BJ (cell line): ENCODE measurements around the gene DLX4. TPM values are rescaled to one million over a fixed set of nuclear protein-coding genes. Genes with fewer than 3 reads are reported as not detected.

Source experiments
- CTCF ChIA-PET: fragments of 350-600 bp; formaldehyde crosslinking; extraction: SDS; loops from one replicate; lab custom pipeline; 2021; ENCODE audit warnings: antibody characterized with exemption, inconsistent platforms; lab: Yijun Ruan, JAX
- POLR2A ChIA-PET: fragments of 300-600 bp; sonication (Branson Sonifier 250); formaldehyde crosslinking; extraction: SDS; loops from one replicate; lab custom pipeline; 2021; ENCODE audit warnings: antibody characterized with exemption; lab: Charles Lee
- DNase-seq: peaks from one replicate; pipeline ENCODE4 v3.0.0-alpha.2; 2011; ENCODE audit warnings: low read depth
- H3K27me3 ChIP-seq: 2 replicates; pipeline ENCODE4 v1.6.0; 2011; ENCODE audit warnings: low read length; ENCODE audit not compliant: control insufficient read depth, insufficient read depth
- H3K36me3 ChIP-seq: 2 replicates; pipeline ENCODE4 v1.5.1; 2011; ENCODE audit warnings: low read length; ENCODE audit not compliant: control insufficient read depth, insufficient read depth
- H3K4me3 ChIP-seq: 2 replicates; pipeline ENCODE4 v1.5.1; 2011; ENCODE audit warnings: low read depth, mild to moderate bottlenecking, control low read depth, low read length
- CTCF ChIP-seq: IDR thresholded peaks from 2 replicates; pipeline ENCODE4 v1.5.1; 2011; ENCODE audit warnings: low read depth, mild to moderate bottlenecking, control low read depth, inconsistent platforms, low read length, moderate library complexity; ENCODE audit not compliant: insufficient read depth
- polyA plus RNA-seq: library from polyadenylated mRNA; depleted of rRNA; stranded (reverse); fragments of >200 nt; gene quantifications from 2 replicates; pipeline ENCODE4 v1.2.3, GENCODE V29; 2011

The DLX4 gene
- polyA plus RNA-seq, 1 experiment, result 0.29 TPM

- no peak overlapping the region for H3K4me3 ChIP-seq
- CTCF ChIA-PET, result interaction anchor here (1.3 kb wide), 1 partner anchor 68 kb away, joined by 4 read pairs; no protein-coding TSS in a partner anchor
- POLR2A ChIA-PET, result no interaction called here
- TF ChIP-seq CTCF, result no peak
- DNase-seq, result no peak
- no peaks in the 10 kb centered on the region for H3K36me3 ChIP-seq
- peaks cover 17% of the 10 kb centered on the region for H3K27me3 ChIP-seq
Observed at GRCh38 chr17:49930880-49931279, 38.1 kb upstream of the DLX4 start.

DNA sequence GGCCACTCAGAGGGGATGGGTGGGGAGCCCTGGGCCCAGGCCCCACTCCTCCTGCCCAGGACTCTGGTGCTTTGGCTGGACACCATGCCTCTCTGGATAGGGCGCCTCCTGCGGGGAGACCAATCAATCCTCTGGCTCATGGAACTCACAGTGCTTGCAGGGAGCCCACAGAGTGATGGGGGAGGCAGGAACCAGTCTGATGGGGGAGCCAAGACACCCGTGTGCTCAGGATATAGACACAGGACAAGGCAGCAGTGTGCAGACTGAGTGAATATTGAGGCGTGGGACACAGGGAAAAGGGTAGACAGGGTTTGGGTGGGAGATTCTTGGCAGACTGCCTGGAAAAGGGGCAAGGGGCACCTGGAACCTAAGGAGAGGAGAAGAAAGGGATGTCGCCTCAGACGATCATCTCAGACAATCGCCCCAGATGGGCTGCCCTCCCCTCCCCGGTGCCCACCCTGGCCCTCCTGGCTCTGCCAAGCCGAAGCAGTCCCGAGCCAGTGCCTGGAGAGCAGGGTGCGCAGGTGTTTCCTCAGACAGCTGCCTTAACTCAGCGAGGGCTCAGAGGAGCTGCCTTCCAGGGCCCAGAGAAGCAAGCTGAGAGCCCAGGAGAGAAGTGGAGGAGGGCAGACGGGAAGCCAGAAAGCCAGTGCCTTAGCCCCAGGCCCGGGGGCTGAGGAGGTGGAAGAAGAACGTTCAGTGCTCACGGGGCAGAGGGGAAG, 37.4 kb upstream of the DLX4 start:
- no peak for DNase-seq
- Histone ChIP-seq H3K4me3 (no peak overlapping the region), H3K27me3 (peaks cover 16% of the 10 kb centered on the region), H3K36me3 (no peaks in the 10 kb centered on the region)
- TF ChIP-seq CTCF, result no peak
- POLR2A ChIA-PET, result no interaction called here
- CTCF ChIA-PET, result interaction anchor here (1.7 to 4.8 kb wide), 2 partner anchors 20 to 66 kb away, joined by 5 to 22 read pairs; no protein-coding TSS in a partner anchor

DNA sequence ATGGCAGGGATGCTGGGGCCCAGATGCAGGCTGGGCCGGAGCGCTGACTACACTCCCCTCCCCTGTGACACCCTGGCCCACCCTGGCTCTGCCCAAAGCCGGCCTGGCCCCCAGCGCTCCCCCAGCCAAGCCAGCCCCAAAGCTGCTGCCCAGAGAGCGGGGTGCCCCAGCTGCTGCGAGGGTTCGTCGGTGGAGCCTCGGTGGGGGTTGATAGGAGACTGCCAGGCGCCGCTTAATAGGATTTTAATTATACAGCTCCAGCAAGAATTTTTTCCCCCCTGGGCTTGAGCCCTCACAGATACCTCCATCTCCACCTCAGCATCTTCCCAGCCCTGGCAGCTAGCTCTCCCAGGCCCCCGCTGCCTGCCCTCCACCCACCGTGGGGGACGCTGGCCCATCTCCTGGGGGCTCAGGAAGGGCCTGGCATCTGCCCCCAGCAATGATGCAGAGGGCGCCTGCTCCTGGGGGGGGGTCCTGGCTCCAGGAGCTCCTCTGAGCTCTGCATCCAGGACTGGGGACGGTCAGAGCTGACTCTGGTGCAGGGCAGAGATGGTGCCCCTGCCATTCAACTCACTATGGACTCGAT, 36.8 kb upstream of the DLX4 start:
- DNase-seq, result no peak
- CTCF ChIA-PET, result interaction anchor here (1.7 to 4.8 kb wide), 2 partner anchors 20 to 65 kb away, joined by 5 to 22 read pairs; no protein-coding TSS in a partner anchor
- peaks cover 16% of the 10 kb centered on the region for H3K27me3 ChIP-seq
- no peak for TF ChIP-seq CTCF
- no peak overlapping the region for H3K4me3 ChIP-seq
- POLR2A ChIA-PET, result no interaction called here
- no peaks in the 10 kb centered on the region for H3K36me3 ChIP-seq

- Histone ChIP-seq H3K27me3 (peaks cover 16% of the 10 kb centered on the region), H3K36me3 (no peaks in the 10 kb centered on the region), H3K4me3 (no peak overlapping the region)
- CTCF ChIA-PET, result interaction anchor here (1.7 to 4.8 kb wide), 2 partner anchors 19 to 65 kb away, joined by 5 to 22 read pairs; no protein-coding TSS in a partner anchor
- DNase-seq, result no peak
- POLR2A ChIA-PET, result no interaction called here
- TF ChIP-seq CTCF, result no peak
Observed at GRCh38 chr17:49932901-49933300, 36.1 kb upstream of the DLX4 start.

DNA sequence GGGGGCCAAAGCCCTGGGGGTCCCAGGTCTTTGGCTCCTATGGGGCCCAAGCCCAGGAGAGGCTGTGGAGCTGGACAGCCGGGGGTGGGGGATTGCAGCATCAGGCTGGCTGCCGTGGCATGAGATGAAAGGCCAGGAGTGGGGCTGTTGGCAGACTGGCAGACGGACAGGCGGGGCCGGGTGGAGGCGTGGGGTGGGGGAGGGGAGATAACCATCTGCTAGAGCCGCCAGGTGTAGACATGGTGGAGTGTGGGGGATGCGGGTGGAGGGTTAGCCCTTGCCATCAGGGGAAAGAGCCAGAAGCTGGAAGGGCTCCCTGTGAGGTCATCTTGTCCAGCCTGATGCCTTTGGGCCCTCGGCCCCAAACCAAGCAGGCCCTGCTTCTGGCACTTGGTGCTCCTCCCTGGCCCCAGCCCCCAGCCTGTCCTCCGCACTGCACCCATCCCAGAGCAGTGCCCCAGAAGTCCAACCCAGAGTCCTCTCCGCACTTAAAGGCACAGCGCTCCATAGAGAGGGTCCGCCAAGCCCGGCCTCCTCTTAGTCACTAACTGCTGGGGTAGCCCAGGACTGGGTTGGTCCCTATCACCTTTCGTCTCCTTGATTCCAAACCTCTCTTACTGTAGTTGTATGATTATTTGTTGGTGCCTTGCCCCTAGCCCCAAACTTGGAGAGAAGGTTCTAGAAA, 33.3 kb upstream of the DLX4 start:
- POLR2A ChIA-PET, result no interaction called here
- Histone ChIP-seq H3K36me3 (no peaks in the 10 kb centered on the region), H3K4me3 (no peak overlapping the region), H3K27me3 (peaks cover 22% of the 10 kb centered on the region)
- no peak for DNase-seq
- no peak for TF ChIP-seq CTCF
- CTCF ChIA-PET, result interaction anchor here (0.8 to 4.8 kb wide), 3 partner anchors 16 to 63 kb away, joined by 4 to 22 read pairs (median 4); no protein-coding TSS in a partner anchor
